NCI-H82 treated with DMSO at 0.1 percent for 48 hours (cell line): ENCODE data around the gene GMPPB.
"Not testable (repeated sequence)": the region's sequence is repeated elsewhere in the genome, so short reads cannot be mapped to it uniquely, and the experiment has no call there.

Experiments
- DNase-seq: peaks from one replicate; lab custom pipeline; 2025; ENCODE audit not compliant: unreplicated experiment; lab: John Stamatoyannopoulos, UW

The GMPPB gene

DNA sequence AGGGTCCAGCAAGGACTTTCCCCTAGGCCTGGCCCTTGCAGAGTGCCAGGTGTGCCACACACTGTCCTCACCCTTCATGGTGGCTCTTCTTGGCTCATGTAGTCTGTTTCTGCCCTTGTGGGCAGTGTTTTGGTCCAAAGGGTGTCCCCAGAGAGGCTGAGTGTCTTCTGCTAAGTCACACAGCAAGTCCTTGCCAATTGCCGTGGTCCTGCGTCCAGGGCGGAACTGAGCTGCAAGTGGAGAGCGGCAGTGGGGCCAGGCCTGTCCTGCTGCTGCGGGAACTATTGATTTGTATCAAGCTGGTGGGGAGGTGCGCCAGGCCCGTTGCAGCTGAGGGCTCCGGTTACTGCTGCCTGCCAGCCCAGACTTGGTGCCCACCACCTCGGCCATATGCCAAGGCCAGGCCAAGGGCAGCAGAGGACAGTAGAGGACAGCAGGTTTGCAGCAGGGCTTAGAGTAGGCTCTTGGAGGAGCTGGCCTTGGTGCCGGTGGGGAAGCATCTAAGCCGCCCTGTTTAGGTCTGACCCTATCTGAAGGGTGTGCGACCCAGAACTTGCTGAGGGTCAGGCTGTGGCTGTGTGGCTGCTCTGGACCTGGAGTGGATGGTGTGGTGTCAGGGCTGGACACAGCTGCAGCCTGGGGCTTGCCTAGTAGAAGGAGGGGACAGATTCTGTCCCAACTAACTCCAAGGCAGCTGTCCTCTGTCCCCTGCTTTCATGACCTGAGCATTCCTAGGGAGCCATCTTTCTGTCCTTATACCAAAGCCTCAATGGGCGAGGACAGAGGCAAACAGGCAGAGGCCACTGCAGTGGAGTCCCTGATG is 8.8 kb downstream of the GMPPB start:
- no peak for DNase-seq

GRCh38 chr3:49713336-49714105 is 10.2 kb downstream of the GMPPB start:
- DNase-seq: no peak

- DNase-seq: no peak
These were observed 11.0 kb downstream of the GMPPB start for GRCh38 chr3:49712631-49713317.

- DNase-seq: no peak
These were observed 11.6 kb downstream of the GMPPB start for GRCh38 chr3:49712166-49712565.

- DNase-seq: no peak
These were observed 12.3 kb downstream of the GMPPB start for GRCh38 chr3:49711489-49711888.

DNA sequence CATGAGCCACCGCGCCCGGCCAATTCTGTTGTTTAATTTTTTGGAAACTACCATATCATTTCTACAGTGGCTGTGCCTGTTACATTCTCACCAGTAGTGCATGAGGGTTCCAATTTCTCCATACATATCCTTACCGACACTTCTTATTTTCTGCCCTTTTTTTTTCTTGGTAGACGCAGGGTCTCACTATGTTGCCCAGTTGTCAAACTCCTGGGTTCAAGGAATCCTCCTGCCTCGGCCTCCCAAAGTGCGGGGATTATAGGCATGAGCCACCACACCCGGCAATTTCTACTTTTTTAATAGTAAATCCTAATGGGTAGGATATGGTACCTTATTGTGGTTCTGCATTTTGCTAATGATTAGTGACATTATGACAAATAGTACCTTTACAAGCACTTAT is 13.9 kb downstream of the GMPPB start:
- no peak for DNase-seq

DNA sequence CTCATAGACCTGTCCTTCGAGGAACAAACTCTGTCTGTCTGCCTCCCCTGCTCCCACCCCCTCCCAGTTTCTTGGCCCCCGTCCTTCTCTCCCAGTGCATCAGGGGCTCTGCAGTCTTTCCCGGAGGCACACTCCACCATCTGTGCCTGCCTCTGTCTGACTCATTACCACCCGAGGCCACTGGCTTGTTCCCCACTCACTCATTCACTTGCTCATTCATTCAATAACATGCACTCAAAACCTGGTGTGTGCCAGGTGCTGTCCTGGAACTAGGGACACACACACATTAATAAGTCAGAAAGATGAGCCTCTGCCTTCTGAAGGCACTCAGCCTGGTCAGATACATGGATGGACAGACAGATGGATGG is 16.7 kb downstream of the GMPPB start:
- no peak for DNase-seq

DNA sequence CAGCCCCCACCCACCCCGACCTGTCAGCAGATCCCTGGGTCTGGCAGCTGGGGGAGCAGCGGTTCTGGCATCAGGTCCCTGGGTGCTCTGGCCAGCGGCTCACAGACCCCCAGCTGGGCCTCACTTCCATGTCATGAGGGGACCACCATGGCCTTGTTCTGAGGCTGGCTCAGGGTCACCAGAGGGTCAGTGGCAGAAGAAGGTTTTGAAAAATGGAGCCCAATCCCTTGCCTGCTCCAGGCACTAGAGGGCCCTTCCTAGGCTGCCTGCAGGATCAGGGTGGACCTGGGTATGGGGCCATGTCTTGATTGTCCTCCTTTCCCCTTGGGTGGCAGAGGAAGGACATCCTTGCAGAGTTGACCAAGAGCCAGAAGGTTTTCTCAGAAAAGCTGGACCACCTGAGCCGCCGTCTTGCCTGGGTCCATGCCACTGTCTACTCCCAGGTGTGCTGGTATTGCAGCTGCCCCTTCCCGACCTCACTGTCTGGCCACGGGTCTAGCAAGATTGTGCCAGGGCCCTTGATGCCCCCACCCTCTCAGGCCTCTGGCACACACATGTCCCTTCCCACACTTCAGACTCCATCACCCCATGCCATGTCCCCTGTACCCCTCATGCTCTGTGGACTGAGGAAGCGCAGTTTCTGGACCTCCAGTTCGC is 17.2 kb downstream of the GMPPB start:
- DNase-seq: no peak

DNA sequence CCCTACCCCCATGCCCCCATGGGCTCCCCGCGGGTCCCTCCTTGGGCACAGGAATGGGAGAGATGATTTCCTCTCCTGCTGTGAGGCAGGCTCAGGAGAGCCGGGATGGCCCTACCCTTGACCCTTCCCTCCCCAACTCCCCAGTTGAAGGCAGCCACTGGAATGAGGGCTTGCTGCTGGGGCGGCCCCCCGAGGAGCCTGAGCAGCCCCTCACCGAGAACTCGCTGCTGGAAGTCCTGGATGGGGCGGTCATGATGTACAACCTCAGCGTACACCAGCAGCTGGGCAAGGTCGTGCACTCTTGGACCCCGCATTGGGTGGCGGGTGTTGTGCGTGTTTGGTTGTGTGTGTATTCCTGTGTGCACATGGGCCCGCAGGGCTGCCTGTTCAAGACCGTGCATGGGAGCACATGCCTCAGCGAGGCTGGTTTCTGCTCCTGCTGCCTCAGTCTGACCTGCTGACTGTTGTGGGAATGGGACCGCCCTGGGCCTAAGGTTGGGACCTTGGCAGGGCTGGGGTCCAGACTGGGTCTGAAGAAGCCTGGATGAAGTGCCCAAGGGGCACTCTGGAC is 18.3 kb downstream of the GMPPB start:
- no peak for DNase-seq

- DNase-seq: no peak
These were observed 19.1 kb downstream of the GMPPB start for GRCh38 chr3:49704629-49705028.

- DNase-seq: no peak
These were observed 19.8 kb downstream of the GMPPB start for GRCh38 chr3:49703956-49704355.

DNA sequence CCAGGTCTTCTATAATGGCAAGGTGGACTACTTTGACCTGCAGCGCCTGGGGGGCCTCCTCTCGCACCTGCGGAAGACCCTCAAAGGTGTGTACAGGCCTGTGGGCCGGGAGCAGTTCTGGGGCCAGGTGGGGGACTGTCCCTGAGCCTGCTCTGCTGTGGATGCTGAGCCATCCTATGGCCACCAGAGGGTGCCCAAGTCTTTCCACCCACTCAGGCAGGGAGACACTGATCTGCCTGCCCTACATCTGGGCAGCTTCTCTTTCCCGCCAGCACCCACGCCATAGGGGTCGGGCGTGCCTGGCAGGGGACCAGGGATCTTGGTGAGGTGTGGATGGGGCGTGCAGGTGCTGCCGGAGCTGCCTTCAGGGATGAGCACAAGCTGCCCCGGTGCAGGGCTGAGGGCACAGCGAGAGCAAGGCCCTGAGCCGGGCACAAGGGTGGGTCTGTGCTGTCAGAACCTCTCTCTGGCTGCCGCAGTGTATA is 20.3 kb downstream of the GMPPB start:
- no peak for DNase-seq

- DNase-seq: no peak
These were observed 21.1 kb downstream of the GMPPB start for GRCh38 chr3:49702672-49703071.

DNA sequence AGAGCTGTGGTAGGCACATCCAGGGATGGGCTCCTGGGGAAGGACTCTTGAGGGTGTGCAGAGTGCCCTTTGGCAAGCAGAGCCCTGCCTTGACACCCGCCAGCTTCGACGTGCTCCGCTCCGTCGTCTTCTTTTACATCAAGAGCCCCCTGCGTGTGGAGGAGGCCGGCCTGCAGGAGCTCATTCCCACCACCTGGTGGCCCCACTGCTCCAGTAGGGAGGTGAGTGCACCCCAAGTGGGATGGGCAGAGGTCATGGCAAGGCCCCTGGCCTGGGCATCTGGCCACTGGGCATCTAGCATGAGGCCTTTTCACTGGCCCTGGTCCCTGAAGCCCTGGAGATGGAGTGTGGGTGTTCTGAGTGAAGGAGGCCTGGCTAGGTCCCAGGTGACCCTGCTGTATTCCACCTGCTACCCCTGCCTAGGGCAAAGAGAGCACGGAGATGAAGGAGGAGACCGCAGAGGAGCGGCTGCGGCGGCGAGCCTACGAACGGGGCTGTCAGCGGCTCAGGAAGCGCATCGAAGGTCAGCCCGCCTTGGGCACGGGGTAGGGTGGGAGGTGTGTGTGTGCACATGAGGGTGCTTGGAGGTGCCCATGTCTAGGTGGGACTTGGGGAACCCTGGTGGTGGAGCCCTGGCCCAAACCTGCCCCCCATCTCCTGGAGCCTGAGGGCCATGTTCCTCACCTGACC is 22.2 kb downstream of the GMPPB start:
- DNase-seq: no peak

DNA sequence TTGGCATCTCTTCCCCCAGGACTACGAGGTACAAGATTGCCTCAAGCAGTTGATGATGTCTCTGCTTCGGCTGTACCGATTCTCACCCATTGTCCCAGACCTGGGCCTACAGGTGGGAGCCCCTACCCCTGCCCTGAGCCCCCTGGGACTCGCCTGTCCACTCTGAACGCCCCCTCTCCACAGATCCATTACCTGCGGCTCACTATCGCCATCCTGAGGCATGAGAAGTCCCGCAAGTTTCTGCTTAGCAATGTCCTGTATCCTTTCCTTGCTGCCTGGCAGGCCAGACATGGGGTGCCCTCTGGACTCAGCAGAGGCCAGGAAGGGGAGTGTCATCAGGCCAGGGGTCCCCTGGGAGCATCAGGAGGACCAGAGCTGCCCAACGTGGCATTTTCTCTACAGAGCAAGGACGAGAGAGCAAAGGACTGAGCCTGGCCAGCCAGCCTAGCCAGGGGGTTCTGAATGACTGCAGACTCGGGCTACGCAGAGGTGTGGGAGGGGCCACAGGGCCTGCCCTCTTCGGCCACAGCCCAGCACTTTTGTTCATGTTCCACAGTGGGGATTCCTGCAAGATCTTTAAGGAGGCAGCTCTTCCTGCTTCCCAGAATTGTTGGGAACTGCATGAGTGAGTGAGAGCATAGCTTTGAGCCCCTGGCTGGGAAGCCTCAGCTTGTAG is 23.2 kb downstream of the GMPPB start:
- DNase-seq: no peak

GRCh38 chr3:49700014-49700413 is 23.7 kb downstream of the GMPPB start:
- no peak for DNase-seq

DNA sequence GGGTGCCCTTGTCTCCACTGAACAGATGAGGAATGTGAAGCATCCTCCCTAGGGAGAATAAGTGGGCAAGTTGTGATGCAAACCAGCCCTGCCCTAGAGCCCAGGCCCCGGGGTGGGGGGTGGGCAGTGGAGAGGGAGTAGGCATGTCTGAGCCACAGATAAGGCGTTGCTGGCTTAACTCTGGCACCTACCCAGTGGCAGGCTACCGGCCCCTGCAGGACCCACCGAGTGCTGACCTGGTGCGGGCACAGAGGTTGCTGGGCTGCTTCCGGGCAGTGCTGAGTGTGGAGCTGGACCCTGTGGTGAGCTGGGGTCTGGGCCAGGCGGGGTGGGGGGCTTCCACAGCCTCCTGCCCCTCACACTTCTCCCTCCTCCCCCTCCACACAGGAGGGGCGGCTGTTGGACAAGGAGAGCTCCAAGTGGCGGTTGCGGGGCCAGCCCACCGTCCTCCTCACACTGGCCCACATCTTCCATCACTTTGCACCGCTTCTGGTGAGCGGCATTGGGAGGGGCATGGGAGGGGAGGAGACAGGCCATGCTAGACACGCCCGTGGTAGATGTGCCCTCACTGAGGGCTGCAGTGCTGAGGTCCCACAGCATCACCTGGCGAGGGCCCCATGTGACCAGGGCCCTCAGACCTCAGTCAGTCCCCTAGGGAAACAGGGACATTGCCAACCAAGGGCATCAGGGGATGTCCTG is 24.3 kb downstream of the GMPPB start:
- no peak for DNase-seq

- DNase-seq: not testable (repeated sequence)
These were observed 28.3 kb downstream of the GMPPB start for GRCh38 chr3:49695350-49696015.
